ENCODE measurements around the gene DNAH12.

The DNAH12 gene

DNA sequence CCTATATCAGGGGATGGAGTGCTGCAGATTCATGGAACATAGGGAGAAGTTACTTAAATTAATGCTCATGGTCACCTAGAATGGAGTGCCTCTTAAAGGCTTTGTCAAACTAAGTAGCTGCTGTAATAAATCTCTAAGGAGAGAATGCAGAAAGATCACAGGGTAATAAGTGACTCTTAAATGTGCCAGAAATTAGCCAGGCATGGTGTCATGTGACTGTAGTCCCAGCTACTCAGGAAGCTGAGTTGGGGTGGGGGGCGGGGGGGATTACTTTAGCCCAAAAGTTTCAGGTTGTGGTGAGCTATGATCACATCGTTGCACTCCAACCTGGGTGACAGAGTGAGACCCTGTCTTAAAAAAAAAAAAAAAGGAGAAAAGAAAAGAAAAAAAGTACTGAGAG lies 160.7 kb downstream of the DNAH12 start:
- no peak for ATAC-seq
- TF ChIP-seq ARNTL (CRISPR knock-in tag; IDR thresholded peaks at IDR 0.05; ENCODE audit: borderline replicate concordance, low read depth) (no peak), TOX (CRISPR knock-in tag; IDR thresholded peaks at IDR 0.05; ENCODE audit: borderline replicate concordance) (no peak), ZNF70 (CRISPR knock-in tag; IDR thresholded peaks at IDR 0.05) (no peak), TCF4 (CRISPR knock-in tag; IDR thresholded peaks at IDR 0.05; ENCODE audit: borderline replicate concordance) (no peak), SNAI2 (CRISPR knock-in tag; IDR thresholded peaks at IDR 0.05) (no peak)

DNA sequence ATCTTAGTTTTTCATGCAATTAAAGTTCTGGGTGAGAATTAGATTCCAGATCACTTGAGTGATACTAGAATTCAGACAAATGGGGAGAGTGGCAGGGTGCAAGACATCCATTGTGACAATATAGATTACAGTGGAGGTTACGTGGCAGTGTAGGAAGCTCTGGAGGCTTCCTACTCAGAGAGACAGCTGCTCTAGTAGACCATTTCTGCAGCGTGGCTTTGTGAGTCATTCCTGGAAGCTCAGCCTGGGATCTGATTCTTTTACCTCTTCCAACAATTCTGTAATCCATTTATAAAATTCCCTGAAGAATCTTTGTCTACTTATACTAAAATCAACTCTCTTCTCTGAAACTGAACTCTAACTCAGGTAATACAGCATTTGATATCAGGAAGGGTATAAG lies 161.2 kb downstream of the DNAH12 start:
- no peak for TF ChIP-seq ZNF8 (CRISPR knock-in tag; IDR thresholded peaks at IDR 0.05)
- no peak for TF ChIP-seq ARNTL (CRISPR knock-in tag; IDR thresholded peaks at IDR 0.05; ENCODE audit: borderline replicate concordance, low read depth)
- no peak for TF ChIP-seq PPARA (CRISPR knock-in tag; IDR thresholded peaks at IDR 0.05; ENCODE audit: borderline replicate concordance)
- TF ChIP-seq, protein P1, sequence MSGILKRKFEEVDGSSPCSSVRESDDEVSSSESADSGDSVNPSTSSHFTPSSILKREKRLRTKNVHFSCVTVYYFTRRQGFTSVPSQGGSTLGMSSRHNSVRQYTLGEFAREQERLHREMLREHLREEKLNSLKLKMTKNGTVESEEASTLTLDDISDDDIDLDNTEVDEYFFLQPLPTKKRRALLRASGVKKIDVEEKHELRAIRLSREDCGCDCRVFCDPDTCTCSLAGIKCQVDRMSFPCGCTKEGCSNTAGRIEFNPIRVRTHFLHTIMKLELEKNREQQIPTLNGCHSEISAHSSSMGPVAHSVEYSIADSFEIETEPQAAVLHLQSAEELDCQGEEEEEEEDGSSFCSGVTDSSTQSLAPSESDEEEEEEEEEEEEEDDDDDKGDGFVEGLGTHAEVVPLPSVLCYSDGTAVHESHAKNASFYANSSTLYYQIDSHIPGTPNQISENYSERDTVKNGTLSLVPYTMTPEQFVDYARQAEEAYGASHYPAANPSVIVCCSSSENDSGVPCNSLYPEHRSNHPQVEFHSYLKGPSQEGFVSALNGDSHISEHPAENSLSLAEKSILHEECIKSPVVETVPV (CRISPR knock-in tag; IDR thresholded peaks at IDR 0.05): no peak
- TF ChIP-seq RARB (CRISPR knock-in tag; IDR thresholded peaks at IDR 0.05): no peak
- no peak for TF ChIP-seq ZNF565 (CRISPR knock-in tag; conservative IDR thresholded peaks at IDR 0.05; ENCODE audit: low read depth)
- TF ChIP-seq, protein P2, sequence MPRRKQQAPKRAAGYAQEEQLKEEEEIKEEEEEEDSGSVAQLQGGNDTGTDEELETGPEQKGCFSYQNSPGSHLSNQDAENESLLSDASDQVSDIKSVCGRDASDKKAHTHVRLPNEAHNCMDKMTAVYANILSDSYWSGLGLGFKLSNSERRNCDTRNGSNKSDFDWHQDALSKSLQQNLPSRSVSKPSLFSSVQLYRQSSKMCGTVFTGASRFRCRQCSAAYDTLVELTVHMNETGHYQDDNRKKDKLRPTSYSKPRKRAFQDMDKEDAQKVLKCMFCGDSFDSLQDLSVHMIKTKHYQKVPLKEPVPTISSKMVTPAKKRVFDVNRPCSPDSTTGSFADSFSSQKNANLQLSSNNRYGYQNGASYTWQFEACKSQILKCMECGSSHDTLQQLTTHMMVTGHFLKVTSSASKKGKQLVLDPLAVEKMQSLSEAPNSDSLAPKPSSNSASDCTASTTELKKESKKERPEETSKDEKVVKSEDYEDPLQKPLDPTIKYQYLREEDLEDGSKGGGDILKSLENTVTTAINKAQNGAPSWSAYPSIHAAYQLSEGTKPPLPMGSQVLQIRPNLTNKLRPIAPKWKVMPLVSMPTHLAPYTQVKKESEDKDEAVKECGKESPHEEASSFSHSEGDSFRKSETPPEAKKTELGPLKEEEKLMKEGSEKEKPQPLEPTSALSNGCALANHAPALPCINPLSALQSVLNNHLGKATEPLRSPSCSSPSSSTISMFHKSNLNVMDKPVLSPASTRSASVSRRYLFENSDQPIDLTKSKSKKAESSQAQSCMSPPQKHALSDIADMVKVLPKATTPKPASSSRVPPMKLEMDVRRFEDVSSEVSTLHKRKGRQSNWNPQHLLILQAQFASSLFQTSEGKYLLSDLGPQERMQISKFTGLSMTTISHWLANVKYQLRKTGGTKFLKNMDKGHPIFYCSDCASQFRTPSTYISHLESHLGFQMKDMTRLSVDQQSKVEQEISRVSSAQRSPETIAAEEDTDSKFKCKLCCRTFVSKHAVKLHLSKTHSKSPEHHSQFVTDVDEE (CRISPR knock-in tag; IDR thresholded peaks at IDR 0.05): no peak
- TF ChIP-seq ZFP3 (CRISPR knock-in tag; IDR thresholded peaks at IDR 0.05): no peak
- no peak for TF ChIP-seq ZNF70 (CRISPR knock-in tag; IDR thresholded peaks at IDR 0.05)
- TF ChIP-seq ZC3H10 (CRISPR knock-in tag; IDR thresholded peaks at IDR 0.05): no peak
- TF ChIP-seq BACH2 (CRISPR knock-in tag; IDR thresholded peaks at IDR 0.05; ENCODE audit: borderline replicate concordance): no peak
- TF ChIP-seq, protein P3, sequence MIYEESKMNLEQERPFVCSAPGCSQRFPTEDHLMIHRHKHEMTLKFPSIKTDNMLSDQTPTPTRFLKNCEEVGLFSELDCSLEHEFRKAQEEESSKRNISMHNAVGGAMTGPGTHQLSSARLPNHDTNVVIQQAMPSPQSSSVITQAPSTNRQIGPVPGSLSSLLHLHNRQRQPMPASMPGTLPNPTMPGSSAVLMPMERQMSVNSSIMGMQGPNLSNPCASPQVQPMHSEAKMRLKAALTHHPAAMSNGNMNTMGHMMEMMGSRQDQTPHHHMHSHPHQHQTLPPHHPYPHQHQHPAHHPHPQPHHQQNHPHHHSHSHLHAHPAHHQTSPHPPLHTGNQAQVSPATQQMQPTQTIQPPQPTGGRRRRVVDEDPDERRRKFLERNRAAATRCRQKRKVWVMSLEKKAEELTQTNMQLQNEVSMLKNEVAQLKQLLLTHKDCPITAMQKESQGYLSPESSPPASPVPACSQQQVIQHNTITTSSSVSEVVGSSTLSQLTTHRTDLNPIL (CRISPR knock-in tag; IDR thresholded peaks at IDR 0.05; ENCODE audit: low read depth): no peak
- TF ChIP-seq SNAI2 (CRISPR knock-in tag; IDR thresholded peaks at IDR 0.05): no peak
- TF ChIP-seq CSDC2 (CRISPR knock-in tag; IDR thresholded peaks at IDR 0.05): no peak
- TF ChIP-seq GLIS3 (CRISPR knock-in tag; IDR thresholded peaks at IDR 0.05): no peak
- TF ChIP-seq ZFP30 (CRISPR knock-in tag; IDR thresholded peaks at IDR 0.05): no peak
- TF ChIP-seq, protein P4, sequence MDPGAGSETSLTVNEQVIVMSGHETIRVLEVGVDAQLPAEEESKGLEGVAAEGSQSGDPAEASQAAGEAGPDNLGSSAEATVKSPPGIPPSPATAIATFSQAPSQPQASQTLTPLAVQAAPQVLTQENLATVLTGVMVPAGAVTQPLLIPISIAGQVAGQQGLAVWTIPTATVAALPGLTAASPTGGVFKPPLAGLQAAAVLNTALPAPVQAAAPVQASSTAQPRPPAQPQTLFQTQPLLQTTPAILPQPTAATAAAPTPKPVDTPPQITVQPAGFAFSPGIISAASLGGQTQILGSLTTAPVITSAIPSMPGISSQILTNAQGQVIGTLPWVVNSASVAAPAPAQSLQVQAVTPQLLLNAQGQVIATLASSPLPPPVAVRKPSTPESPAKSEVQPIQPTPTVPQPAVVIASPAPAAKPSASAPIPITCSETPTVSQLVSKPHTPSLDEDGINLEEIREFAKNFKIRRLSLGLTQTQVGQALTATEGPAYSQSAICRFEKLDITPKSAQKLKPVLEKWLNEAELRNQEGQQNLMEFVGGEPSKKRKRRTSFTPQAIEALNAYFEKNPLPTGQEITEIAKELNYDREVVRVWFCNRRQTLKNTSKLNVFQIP (CRISPR knock-in tag; IDR thresholded peaks at IDR 0.05; ENCODE audit: borderline replicate concordance, low read depth): no peak
- no peak for TF ChIP-seq OSR1 (CRISPR knock-in tag; IDR thresholded peaks at IDR 0.05)
- TF ChIP-seq ESRRG (CRISPR knock-in tag; IDR thresholded peaks at IDR 0.05): no peak
- ATAC-seq: no peak

DNA sequence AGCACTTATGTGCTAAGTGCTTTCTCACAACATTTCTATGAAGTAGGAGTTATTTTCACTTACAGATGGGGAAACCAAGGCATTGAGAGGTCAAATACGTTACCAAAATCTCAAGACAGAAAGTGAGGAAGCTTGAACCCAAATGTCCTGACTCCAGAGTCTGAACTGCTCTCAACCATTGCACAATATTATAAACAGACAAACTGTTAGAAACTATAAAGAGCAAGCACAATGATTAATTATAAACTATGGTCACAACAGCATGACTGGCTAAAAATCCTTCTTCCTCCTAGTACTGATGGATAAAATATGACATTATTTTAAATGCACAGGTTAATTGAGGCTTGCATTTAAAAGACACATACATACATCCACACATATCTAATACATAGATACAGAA lies 173.8 kb downstream of the DNAH12 start:
- TF ChIP-seq, protein P5, sequence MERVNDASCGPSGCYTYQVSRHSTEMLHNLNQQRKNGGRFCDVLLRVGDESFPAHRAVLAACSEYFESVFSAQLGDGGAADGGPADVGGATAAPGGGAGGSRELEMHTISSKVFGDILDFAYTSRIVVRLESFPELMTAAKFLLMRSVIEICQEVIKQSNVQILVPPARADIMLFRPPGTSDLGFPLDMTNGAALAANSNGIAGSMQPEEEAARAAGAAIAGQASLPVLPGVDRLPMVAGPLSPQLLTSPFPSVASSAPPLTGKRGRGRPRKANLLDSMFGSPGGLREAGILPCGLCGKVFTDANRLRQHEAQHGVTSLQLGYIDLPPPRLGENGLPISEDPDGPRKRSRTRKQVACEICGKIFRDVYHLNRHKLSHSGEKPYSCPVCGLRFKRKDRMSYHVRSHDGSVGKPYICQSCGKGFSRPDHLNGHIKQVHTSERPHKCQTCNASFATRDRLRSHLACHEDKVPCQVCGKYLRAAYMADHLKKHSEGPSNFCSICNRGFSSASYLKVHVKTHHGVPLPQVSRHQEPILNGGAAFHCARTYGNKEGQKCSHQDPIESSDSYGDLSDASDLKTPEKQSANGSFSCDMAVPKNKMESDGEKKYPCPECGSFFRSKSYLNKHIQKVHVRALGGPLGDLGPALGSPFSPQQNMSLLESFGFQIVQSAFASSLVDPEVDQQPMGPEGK (CRISPR knock-in tag; IDR thresholded peaks at IDR 0.05; ENCODE audit: borderline replicate concordance): no peak
- no peak for TF ChIP-seq RARB (CRISPR knock-in tag; IDR thresholded peaks at IDR 0.05)
- no peak for TF ChIP-seq ESRRG (CRISPR knock-in tag; IDR thresholded peaks at IDR 0.05)
- TF ChIP-seq, protein P4 (CRISPR knock-in tag; IDR thresholded peaks at IDR 0.05; ENCODE audit: borderline replicate concordance, low read depth): no peak
- TF ChIP-seq, protein P1 (CRISPR knock-in tag; IDR thresholded peaks at IDR 0.05): no peak
- no peak for TF ChIP-seq ZNF565 (CRISPR knock-in tag; conservative IDR thresholded peaks at IDR 0.05; ENCODE audit: low read depth)
- no peak for ATAC-seq
